ENCODE measurements around the gene MLANA.

MLANA gene, protein sequence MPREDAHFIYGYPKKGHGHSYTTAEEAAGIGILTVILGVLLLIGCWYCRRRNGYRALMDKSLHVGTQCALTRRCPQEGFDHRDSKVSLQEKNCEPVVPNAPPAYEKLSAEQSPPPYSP

DNA sequence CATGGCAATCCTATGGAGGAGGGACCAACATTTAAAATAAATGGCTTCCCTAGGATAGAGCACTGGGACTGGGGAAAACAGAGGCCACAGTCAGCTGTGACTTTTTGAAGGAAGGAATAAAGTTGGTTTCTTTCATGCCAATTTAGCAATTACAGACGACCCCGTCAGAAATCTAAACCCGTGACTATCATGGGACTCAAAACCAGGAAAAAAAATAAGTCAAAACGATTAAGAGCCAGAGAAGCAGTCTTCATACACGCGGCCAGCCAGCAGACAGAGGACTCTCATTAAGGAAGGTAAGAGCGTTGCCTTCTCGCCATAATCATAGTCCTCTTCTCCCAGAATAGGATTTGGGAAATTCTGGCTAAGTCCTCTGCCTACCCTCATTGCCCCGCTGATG lies at the start of gene MLANA:
Gene MLANA, plus strand, starts transcription at position 249 of the 400 bp plus-strand sequence. CDS start 1,586 bp downstream, outside the sequence.
- no peak for DNase-seq (ENCODE audit: low spot score)

DNA sequence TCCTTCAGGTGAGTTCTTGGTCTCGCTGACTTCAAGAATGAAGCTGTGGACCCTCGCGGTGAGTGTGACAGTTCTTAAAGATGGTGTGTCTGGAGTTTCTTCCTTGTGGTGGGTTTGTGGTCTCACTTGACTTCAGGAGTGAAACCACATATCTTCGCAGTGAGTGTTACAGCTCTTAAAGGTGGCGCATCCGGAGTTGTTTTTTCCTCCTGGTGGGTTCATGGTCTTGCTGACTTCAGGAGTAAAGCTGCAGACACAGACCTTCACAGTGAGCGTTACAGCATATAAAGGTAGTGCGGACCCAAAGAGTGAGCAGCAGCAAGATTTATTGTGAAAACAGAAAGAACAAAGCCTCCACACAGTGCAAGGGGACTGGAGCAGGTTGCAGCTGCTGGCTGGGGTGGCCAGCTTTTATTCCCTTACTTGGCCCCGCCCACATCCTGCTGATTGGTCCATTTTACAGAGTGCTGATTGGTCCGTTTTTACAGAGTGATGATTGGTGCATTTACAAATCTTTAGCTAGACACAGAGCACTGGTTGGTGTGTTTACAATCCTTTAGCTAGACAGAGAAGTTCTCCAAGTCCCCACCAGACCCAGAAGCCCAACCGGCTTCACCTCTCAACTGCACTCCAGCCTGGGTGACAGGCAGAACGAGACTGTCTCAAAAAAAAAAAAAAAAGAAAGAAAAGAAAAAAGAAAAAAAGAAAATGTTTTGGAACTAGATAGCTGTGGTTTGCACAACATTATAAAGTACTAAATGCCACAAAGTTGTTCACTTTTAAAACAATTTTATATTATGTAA lies 48.7 kb upstream of the MLANA start:
- no peak for DNase-seq (ENCODE audit: low spot score)

DNA sequence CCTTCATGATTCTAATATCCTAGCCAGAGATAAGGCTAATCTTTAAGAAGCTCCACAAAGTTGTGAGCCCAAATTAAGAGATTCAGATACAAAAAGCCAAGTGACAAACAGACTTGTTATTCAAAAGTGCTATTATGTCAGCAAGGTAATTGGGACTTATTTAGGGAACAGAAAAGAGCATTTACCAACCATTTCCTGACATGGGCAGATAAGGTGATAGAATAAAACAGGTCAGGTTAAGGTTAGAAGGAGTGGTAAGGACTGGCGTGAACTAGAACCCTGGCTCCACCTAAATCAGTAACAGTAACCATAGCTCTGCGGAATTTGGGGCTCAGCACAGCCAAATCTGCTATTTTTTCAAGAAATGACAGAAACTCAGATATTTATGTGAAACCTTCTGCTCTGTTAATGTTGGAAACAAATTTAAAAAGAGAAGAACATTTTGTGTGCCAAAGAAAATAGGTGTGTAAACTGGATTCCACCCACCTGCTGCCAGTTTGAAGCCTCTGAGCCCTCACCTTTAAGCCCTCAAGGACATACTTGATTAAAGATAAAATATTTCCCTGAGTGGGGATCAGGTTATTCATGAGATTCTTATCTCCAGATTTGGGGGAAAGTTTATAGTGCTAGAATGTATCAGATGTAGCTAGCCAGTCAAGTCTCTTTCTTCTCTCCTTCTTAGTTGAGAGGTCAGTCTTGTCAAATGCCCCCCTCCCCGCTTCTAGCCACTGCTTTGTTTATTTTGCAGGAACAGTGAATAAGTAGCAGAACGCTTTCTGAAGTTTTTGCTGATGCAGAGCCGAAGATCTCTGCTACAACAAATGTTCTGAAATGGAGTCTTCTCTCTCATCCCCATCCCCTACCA lies 47.5 kb upstream of the MLANA start:
- no peak for DNase-seq (ENCODE audit: low spot score)

DNA sequence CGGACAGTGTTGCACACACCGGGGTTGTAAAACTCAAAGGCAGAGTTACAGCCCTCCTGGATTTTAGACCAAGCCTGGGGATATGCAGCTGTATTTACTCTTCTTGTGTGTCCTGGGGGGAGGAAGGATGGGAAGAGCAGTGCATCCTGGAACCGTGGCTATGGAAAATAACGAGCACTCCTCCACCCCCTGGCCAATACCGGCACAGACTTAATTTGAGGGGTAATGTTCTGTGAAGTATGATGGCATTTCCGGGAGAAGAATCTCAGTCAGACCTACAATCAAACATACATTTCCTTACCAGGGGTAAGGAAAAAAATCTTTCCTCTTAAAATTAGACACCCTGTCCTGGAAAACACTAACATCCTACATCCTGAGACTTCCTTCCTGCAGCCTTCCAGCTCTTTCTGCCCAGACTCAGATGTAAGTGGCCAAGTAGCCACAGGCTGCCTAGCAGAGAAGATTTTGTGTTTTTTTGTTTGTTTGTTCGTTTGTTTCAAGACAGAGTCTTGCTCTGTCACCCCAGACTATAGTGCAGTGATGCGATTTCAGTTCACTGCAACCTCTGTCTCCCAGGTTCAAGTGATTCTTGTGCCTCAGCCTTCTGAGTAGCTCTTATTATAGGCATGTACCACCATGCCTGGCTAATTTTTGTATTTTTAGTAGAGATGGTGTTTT lies 46.8 kb upstream of the MLANA start:
- no peak for DNase-seq (ENCODE audit: low spot score)

DNA sequence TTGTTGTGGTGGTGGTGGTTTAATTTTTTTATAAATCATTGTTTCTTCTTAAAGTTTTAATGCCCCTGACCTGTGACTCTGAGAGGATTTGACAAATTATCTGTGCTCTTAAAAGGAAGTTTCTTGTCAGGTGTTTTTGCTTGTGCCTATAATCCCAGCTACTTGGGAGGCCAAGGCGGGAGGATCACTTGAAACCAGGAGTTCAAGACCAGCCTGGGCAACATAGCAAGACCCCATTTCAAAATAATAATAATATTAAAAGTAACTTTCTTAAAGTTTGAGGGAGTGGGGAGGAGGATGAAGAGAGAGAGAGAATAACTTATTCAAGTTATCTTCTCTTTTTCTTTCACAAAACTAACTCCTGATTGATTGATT lies 45.5 kb upstream of the MLANA start:
- DNase-seq (ENCODE audit: low spot score) = no peak

DNA sequence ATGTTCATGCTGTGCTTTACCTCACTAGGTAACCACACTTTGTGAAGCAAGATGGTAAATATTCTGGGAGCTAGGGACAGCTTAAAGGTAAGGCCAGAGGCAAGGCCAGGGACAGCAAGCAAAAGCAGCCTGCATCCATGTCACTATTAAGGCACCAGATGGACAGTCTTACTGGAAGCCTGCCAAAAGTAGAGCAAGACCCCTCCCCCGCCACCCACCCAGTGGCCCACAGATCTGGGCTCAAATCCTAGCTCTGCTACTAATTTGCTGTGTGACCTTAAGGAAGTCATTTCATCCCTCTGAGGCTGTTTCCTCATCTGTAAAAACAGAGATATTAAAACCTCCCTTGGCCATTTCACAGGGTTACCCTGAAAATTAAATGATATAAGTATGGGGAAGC lies 44.6 kb upstream of the MLANA start:
- DNase-seq (ENCODE audit: low spot score) = no peak

DNA sequence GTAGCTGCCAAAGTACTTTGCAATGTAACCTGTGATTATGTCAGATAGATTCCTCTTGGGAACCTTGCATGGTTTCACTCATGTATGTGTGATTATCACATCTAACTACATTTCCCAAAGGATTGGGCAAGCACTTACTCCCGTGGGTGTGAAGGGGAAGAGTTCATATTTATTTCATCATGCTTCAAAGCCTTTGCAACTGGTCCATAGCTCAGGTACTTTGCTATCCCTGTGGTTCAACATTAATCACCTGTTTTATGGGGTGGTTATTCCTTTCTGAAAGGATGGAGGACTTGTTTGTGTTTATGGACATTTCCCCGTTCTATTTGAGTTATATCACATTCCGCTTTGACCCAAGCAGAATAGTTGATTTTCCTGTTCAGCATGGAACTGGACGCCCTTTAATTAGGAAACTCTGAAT lies 44.2 kb upstream of the MLANA start:
- no peak for DNase-seq (ENCODE audit: low spot score)

DNA sequence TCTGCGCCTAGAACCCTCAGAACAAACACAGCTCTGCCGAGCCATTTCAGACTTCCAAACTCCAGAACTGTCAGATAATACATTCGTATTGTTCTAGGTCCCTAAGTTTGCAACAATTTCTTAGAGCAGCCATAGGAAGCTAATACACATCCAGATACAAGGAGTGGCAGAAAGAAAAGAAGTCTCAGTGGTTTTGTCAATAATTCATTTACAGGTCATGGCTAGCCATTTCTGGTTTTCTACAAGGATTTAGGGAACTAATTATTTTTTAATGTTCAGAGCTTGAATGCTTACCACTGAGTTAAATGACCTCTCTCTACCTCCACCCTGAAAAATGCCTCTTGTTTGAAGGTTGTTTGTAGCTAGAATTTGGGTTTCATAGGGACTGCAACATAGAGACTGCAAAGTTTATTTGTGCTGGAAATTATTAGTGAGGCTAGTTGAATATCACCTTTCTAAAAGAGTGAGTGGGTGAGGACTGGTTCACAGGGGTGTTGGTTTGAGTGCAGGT lies 42.3 kb upstream of the MLANA start:
- no peak for DNase-seq (ENCODE audit: low spot score)

DNA sequence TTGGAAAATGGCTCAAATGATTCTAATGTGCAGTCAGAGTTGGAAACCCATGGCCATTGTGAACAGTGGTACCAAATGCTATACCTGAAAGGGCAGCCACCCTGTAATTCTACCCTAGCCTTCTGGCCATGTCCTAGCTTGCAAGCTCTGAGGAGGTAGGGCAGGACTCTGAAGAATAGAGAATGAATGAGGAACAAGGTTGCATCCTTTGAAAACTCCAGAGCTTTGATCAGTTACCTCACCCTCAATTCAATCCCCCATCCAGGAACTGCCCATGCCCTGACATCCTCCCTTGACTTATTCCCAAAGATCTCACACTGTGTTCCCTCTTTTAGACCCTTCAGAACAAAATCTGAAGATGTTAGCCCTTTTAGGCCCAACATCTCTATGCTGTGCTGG lies 40.0 kb upstream of the MLANA start:
- DNase-seq (ENCODE audit: low spot score) = no peak

DNA sequence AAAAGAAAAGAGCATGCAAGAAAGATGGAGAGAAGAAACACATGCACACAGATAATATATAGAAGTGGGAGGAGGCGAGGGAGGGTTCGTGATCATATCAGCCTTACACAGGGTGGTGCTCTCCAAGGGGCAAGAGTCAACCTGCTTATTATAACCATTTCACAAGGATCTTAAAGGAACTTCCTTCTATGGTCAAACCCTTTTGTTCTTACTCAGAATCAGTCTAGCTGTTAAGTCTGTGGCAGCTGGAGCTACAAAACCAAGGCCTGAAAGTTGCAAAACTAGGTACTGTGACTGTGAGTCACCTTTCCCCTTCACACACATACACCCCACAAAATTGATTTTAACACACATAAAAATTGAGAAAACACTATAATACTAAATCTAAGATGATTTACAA lies 39.2 kb upstream of the MLANA start:
- DNase-seq (ENCODE audit: low spot score) = peak; percentile 18

DNA sequence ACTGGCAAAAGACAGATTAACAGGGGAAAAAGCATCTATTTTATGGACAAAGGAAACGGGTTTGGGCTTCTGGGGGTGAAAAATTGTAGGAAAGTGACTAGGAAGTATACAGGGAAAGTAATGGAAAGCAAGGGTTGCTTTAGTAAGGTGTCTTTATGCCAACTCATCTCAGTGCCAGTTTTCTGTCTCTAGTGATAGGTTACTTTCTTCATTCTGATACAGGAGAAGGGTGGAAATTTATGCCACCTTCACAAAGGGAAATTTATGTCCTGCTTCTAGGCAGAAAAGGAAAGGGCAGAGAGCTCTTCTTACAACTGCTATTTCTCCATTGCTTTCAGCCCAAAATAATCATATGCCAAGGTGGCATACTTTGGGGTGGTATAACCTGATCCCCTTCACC lies 37.7 kb upstream of the MLANA start:
- DNase-seq (ENCODE audit: low spot score) = no peak

DNA sequence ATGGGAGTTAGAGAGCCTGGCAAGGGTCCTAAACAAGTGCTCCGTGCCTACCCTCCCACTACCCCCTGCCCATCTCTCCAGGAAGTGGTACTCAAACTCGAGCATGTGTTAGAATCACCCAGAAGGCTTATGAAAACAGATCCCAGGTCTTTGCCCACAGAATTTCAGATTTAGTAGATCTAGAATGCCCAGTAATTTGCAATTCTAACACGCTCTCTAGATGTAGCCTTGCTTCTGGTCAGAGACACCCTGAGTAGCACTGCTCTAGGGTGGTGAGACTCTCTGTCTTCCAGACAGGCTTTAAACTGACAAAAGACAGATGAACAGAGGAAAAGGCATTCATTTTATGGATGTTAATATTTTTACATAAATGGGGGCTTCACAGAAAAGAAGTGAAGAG lies 37.1 kb upstream of the MLANA start:
- no peak for DNase-seq (ENCODE audit: low spot score)

DNA sequence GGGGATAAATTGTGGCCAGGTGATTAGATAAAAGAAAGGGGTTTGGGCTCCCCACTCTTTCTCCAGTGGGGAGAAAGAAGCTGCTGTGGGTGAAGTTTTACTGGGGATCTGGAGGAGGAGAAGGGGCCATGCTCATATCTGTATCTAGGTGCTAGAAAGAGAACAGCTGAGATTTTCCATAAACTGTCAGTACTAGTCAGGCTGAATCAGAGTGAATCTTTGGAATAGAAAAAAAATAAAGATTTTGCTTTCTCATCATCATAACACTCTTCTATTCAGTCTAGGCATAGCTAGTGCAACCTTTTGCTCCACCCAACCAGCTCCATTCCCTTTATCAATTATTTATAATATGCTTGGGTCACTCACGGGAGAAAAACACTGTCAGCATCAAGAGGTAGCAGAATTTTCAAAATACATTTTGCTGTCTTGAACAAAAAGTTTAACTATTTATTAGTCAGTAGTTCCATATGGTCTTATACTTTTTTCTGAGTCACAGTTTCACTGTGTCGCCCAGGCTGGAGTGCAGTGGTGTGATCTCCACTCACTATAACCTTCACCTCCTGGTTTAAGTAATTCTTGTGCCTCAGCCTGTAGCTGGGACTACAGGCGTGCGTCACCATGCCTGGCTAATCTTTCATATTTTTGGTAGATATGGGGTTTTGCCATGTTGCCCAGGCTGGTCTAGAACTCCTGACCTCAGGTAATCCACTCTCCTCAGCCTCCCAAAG lies 36.5 kb upstream of the MLANA start:
- DNase-seq (ENCODE audit: low spot score) = no peak

DNA sequence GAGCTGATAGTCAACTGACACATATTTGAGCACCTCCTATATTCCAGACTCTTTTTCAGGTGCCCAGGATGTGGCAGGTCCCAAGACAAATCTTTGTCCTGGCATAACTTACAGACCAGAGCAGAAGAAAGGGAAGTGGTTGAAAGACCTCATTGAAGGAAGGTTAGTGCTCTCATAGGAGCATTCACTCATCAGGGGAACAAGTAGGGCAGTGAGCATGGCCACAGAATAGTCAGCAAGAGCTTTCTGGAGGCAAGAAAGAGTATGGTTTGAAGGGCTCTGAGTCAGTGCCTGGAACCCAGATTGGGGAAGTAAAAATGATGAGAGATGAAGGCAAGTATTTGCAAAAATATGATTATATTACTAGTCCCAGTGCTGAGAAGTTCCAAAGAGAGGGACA lies 32.8 kb upstream of the MLANA start:
- no peak for DNase-seq (ENCODE audit: low spot score)

DNA sequence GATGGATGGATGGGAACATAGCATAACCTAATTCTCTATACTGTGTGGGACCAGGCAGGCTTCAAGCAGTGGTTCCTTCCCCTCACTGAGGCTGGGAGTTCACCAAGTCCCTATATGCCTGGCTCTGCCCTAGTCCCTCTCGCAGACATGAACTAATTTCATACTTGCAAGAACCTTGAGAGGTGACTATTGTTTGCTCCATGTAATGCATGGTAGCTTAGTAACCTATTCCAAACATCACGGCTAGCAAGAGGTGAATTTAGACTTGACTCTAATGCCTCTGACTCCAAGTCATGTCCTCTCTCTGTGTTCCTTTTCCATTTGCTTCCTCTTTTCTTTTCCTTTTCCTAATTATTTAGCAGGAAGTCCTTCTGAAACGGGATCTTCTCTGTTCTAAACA lies 31.9 kb upstream of the MLANA start:
- DNase-seq (ENCODE audit: low spot score) = no peak

DNA sequence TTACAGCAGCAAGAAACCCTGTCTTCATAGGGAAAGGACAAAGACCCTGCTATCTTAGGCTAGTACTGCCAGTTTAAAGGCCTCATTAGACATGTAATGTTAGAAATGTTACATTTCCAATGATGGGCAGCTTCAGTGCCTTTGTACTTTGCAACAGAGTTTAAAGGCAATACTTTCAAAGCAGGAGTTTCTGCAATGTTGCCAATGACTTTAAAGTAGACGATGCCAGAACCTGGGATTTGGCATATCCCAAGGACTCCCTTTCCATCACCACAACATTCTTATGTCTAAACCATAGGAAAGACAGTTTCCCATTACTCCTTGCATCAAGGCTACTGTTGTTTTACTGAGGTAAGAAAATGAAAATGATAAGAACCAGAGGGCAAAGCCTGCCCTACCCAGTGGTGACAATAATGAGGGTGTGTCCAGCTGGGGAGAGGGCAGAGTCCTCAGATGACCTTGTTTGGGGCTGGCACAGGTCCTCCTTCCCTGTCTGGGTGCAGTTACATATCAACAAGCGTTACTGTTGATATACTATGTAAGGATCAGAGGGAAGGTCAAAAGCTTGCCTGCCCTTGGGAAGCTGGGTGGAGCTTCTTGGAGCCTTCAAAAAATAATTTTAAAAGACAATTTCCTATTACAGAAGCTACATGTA lies 27.5 kb upstream of the MLANA start:
- no peak for DNase-seq (ENCODE audit: low spot score)

DNA sequence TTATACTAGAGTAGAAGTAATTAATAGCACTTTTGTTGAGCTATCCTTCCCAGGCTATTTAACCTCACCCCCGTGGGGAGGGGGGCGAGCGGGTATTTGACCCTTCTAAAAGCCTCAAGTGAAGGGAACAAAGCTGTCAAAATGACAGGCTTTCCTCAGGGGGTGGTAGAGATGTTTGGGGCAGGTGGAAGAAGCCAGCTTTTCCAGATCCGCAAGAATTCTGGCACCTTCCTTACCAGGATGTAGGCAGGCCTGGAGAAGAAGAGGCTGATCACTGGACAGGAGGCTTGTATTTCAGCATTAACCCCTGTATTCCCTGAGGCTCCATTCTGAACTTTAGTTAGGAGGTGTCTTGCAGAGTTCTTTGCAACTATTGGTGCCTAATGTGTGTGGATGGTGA lies 26.2 kb upstream of the MLANA start:
- DNase-seq (ENCODE audit: low spot score) = no peak

DNA sequence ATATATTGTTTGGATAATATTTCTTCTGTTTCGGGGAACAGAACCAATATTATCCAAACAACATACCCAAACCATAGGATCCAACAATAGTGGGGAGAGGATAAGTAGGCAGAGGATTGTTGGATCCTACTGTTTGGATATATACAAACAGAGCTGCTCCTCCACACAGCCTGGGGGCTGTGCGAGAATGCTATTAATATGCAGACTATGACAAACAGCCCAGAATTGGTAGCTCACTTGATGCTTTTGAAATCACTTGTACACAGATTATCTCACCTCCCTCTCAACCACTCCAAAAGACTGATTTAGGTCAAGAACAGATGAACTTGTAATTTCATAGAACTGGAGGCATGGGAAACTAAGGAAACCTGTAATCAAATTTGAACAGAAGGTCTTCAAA lies 24.4 kb upstream of the MLANA start:
- DNase-seq (ENCODE audit: low spot score) = no peak

DNA sequence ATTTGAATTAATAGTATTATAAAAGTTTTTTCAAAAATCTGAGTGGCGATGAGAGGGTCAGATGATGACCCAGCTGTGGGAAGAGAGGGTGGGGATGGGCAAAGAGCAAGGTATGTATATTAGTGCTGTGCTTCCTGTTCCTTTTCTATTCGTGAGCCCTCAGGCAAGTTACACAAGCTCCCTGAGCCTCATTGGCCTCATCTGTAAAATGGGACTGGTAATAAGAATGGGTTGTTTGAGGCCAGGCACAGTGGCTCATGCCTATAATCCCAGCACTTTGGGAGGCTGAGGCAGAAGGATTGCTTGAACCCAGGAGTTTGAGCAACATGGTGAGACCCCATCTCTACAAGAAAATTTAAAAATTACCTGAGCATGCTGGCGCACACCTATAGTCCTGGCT lies 24.0 kb upstream of the MLANA start:
- DNase-seq (ENCODE audit: low spot score) = no peak

DNA sequence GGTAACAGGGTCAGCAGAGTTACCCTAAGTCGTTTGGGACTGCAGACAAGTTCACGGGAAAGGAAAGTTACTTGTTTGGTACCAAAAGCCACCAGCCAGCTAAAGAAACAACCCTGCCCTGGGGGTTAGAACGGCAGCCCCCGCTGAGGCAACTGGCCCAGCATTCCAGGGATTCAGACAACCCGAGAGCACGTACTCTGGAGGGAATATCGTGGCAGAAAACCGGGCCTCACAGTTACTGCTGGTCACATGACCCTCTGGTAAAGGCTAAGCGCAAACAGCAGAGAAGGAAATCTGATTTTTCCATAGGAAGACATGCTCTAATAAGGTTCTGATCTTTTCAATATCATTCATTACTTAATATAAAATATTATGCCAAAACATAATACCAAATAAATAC lies 22.5 kb upstream of the MLANA start:
- no peak for DNase-seq (ENCODE audit: low spot score)

Data from RKO (cell line).